ENCODE measurements around the gene SMARCC2.

SMARCC2 gene

DNA sequence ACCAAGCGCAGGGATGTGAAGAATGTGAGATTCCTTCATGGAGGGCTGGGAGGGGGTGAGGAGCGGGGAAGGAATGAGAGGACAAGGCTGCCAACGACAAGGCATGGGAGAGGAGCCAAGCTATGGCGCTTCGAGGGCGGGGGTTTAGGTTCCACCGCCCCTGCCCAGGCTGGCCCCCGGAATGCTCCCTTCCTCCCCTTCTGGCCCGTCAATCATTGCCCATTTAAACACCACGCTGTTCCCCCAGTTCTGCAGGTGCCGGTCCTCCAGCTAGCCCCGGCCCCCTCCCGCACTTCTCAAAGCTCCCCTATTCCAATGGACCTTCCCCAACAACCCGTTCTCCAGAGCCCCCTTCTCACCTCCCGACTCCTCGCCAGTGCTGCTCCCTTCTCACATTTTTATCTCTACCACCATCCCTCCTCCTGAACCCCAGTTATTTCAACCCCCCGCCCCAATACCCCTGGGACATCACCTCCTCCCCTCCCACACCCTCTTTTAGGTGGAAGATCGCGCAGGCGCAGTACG, 32.0 kb upstream of the SMARCC2 start (continued):
- TF ChIP-seq, protein P1, sequence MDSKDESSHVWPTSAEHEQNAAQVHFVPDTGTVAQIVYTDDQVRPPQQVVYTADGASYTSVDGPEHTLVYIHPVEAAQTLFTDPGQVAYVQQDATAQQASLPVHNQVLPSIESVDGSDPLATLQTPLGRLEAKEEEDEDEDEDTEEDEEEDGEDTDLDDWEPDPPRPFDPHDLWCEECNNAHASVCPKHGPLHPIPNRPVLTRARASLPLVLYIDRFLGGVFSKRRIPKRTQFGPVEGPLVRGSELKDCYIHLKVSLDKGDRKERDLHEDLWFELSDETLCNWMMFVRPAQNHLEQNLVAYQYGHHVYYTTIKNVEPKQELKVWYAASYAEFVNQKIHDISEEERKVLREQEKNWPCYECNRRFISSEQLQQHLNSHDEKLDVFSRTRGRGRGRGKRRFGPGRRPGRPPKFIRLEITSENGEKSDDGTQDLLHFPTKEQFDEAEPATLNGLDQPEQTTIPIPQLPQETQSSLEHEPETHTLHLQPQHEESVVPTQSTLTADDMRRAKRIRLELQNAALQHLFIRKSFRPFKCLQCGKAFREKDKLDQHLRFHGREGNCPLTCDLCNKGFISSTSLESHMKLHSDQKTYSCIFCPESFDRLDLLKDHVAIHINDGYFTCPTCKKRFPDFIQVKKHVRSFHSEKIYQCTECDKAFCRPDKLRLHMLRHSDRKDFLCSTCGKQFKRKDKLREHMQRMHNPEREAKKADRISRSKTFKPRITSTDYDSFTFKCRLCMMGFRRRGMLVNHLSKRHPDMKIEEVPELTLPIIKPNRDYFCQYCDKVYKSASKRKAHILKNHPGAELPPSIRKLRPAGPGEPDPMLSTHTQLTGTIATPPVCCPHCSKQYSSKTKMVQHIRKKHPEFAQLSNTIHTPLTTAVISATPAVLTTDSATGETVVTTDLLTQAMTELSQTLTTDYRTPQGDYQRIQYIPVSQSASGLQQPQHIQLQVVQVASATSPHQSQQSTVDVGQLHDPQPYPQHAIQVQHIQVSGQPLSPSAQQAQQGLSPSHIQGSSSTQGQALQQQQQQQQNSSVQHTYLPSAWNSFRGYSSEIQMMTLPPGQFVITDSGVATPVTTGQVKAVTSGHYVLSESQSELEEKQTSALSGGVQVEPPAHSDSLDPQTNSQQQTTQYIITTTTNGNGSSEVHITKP (tag by site-specific recombination; IDR thresholded peaks at IDR 0.05), result peak; percentile 100
- TF ChIP-seq ZNF433 (tag by site-specific recombination; IDR thresholded peaks at IDR 0.05; ENCODE audit: low read depth), result no peak
- peak; percentile 94 for TF ChIP-seq ZNF341 (tag by site-specific recombination; IDR thresholded peaks at IDR 0.05; ENCODE audit: low read depth)
- TF ChIP-seq, protein P2, sequence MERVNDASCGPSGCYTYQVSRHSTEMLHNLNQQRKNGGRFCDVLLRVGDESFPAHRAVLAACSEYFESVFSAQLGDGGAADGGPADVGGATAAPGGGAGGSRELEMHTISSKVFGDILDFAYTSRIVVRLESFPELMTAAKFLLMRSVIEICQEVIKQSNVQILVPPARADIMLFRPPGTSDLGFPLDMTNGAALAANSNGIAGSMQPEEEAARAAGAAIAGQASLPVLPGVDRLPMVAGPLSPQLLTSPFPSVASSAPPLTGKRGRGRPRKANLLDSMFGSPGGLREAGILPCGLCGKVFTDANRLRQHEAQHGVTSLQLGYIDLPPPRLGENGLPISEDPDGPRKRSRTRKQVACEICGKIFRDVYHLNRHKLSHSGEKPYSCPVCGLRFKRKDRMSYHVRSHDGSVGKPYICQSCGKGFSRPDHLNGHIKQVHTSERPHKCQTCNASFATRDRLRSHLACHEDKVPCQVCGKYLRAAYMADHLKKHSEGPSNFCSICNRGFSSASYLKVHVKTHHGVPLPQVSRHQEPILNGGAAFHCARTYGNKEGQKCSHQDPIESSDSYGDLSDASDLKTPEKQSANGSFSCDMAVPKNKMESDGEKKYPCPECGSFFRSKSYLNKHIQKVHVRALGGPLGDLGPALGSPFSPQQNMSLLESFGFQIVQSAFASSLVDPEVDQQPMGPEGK (tag by site-specific recombination; IDR thresholded peaks at IDR 0.05), result peak; percentile 99
- TF ChIP-seq ZNF544 (tag by site-specific recombination; IDR thresholded peaks at IDR 0.05), result no peak
- TF ChIP-seq, protein P3, sequence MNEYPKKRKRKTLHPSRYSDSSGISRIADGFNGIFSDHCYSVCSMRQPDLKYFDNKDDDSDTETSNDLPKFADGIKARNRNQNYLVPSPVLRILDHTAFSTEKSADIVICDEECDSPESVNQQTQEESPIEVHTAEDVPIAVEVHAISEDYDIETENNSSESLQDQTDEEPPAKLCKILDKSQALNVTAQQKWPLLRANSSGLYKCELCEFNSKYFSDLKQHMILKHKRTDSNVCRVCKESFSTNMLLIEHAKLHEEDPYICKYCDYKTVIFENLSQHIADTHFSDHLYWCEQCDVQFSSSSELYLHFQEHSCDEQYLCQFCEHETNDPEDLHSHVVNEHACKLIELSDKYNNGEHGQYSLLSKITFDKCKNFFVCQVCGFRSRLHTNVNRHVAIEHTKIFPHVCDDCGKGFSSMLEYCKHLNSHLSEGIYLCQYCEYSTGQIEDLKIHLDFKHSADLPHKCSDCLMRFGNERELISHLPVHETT (tag by site-specific recombination; IDR thresholded peaks at IDR 0.05), result peak; percentile 54; the same call in 1 of the 2 replicates
- TF ChIP-seq, protein P4, sequence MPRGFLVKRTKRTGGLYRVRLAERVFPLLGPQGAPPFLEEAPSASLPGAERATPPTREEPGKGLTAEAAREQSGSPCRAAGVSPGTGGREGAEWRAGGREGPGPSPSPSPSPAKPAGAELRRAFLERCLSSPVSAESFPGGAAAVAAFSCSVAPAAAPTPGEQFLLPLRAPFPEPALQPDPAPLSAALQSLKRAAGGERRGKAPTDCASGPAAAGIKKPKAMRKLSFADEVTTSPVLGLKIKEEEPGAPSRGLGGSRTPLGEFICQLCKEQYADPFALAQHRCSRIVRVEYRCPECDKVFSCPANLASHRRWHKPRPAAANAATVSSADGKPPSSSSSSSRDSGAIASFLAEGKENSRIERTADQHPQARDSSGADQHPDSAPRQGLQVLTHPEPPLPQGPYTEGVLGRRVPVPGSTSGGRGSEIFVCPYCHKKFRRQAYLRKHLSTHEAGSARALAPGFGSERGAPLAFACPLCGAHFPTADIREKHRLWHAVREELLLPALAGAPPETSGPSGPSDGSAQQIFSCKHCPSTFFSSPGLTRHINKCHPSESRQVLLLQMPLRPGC (tag by site-specific recombination; IDR thresholded peaks at IDR 0.05), result 0 out of 2 replicates have a peak, but pooled peaks have one; percentile 42
- peak; percentile 61 for TF ChIP-seq KLF9 (tag by site-specific recombination; IDR thresholded peaks at IDR 0.05; ENCODE audit: low read depth)
- no peak for TF ChIP-seq ZNF302 (tag by site-specific recombination; IDR thresholded peaks at IDR 0.05; ENCODE audit: low read depth)
- TF ChIP-seq, protein P5, sequence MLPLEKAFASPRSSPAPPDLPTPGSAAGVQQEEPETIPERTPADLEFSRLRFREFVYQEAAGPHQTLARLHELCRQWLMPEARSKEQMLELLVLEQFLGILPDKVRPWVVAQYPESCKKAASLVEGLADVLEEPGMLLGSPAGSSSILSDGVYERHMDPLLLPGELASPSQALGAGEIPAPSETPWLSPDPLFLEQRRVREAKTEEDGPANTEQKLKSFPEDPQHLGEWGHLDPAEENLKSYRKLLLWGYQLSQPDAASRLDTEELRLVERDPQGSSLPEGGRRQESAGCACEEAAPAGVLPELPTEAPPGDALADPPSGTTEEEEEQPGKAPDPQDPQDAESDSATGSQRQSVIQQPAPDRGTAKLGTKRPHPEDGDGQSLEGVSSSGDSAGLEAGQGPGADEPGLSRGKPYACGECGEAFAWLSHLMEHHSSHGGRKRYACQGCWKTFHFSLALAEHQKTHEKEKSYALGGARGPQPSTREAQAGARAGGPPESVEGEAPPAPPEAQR (tag by site-specific recombination; IDR thresholded peaks at IDR 0.05), result 0 out of 2 replicates have a peak, but pooled peaks have one; percentile 51
- TF ChIP-seq KLF10 (tag by site-specific recombination; IDR thresholded peaks at IDR 0.05), result 0 out of 2 replicates have a peak, but pooled peaks have one; percentile 13
- TF ChIP-seq ZNF658 (tag by site-specific recombination; IDR thresholded peaks at IDR 0.05), result no peak
- TF ChIP-seq ZBTB17 (tag by site-specific recombination; IDR thresholded peaks at IDR 0.05), result no peak; the same call in 1 of the 2 replicates
- no peak for TF ChIP-seq ZNF623 (tag by site-specific recombination; IDR thresholded peaks at IDR 0.05)
- TF ChIP-seq ZNF202 (tag by site-specific recombination; IDR thresholded peaks at IDR 0.05; ENCODE audit: borderline replicate concordance), result no peak
- peak; percentile 48; the same call in 1 of the 2 replicates for TF ChIP-seq ZEB2 (tag by site-specific recombination; IDR thresholded peaks at IDR 0.05)
- TF ChIP-seq GLI2 (tag by site-specific recombination; IDR thresholded peaks at IDR 0.05; ENCODE audit: borderline replicate concordance, low read depth), result no peak
- 0 out of 2 replicates have a peak, but pooled peaks have one; percentile 42 for TF ChIP-seq ZBTB21 (tag by site-specific recombination; IDR thresholded peaks at IDR 0.05)
- peak; percentile 68 for TF ChIP-seq KLF1 (tag by site-specific recombination; IDR thresholded peaks at IDR 0.05)
- peak; percentile 74 for TF ChIP-seq WT1 (tag by site-specific recombination; IDR thresholded peaks at IDR 0.05)
- no peak for TF ChIP-seq ZNF184 (tag by site-specific recombination; IDR thresholded peaks at IDR 0.05)
- TF ChIP-seq ZBTB48 (tag by site-specific recombination; IDR thresholded peaks at IDR 0.05), result 0 out of 2 replicates have a peak, but pooled peaks have one; percentile 71
- TF ChIP-seq, protein P6, sequence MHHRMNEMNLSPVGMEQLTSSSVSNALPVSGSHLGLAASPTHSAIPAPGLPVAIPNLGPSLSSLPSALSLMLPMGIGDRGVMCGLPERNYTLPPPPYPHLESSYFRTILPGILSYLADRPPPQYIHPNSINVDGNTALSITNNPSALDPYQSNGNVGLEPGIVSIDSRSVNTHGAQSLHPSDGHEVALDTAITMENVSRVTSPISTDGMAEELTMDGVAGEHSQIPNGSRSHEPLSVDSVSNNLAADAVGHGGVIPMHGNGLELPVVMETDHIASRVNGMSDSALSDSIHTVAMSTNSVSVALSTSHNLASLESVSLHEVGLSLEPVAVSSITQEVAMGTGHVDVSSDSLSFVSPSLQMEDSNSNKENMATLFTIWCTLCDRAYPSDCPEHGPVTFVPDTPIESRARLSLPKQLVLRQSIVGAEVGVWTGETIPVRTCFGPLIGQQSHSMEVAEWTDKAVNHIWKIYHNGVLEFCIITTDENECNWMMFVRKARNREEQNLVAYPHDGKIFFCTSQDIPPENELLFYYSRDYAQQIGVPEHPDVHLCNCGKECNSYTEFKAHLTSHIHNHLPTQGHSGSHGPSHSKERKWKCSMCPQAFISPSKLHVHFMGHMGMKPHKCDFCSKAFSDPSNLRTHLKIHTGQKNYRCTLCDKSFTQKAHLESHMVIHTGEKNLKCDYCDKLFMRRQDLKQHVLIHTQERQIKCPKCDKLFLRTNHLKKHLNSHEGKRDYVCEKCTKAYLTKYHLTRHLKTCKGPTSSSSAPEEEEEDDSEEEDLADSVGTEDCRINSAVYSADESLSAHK (tag by site-specific recombination; IDR thresholded peaks at IDR 0.05), result 0 out of 2 replicates have a peak, but pooled peaks have one; percentile 9
- TF ChIP-seq, protein P7, sequence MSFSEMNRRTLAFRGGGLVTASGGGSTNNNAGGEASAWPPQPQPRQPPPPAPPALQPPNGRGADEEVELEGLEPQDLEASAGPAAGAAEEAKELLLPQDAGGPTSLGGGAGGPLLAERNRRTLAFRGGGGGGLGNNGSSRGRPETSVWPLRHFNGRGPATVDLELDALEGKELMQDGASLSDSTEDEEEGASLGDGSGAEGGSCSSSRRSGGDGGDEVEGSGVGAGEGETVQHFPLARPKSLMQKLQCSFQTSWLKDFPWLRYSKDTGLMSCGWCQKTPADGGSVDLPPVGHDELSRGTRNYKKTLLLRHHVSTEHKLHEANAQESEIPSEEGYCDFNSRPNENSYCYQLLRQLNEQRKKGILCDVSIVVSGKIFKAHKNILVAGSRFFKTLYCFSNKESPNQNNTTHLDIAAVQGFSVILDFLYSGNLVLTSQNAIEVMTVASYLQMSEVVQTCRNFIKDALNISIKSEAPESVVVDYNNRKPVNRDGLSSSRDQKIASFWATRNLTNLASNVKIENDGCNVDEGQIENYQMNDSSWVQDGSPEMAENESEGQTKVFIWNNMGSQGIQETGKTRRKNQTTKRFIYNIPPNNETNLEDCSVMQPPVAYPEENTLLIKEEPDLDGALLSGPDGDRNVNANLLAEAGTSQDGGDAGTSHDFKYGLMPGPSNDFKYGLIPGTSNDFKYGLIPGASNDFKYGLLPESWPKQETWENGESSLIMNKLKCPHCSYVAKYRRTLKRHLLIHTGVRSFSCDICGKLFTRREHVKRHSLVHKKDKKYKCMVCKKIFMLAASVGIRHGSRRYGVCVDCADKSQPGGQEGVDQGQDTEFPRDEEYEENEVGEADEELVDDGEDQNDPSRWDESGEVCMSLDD (tag by site-specific recombination; IDR thresholded peaks at IDR 0.05), result peak; percentile 96

Measured in HEK293 (cell line).